ENCODE results near the gene SPTLC3.

SPTLC3 gene

DNA sequence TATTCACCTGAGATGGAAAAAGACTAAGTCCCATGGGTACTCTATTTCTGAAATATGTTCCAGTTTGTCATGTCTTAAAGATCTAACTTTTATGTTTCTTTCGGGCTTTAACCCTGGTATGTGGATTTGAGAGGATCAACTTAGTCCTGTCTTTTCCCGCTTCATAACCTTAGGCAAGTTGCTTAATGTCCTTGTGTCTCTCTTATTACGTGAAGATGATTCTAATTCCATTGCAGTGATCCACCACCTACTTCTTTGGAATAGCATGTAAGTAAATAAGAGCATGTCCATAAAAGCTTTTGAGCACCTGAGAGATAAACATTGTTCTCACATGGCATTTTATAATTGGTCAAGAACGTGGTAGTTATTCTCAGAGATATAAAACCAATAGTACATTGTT, 23.0 kb downstream of the SPTLC3 start:
- DNase-seq (ENCODE audit: low read depth in 2 of 2): no peak

DNA sequence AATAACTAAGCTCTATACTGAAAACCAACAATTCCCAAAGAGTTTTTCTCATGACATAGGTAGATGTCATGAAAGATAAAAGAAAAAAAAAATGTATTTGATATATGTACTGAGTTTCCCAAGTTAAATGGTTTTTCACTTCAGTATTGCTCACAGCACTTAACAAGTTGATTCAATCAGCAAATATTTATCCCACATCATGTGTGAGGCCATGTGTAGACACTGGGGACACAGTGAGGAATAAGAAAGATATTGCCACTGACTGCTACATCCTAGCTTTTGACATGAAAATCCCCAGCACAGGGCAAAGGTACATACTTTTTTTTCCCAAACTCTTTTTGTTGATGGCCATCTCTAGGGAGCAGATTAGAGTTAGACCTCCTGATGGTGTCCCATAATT, 25.3 kb downstream of the SPTLC3 start:
- no peak for DNase-seq (ENCODE audit: low read depth in 2 of 2)

DNA sequence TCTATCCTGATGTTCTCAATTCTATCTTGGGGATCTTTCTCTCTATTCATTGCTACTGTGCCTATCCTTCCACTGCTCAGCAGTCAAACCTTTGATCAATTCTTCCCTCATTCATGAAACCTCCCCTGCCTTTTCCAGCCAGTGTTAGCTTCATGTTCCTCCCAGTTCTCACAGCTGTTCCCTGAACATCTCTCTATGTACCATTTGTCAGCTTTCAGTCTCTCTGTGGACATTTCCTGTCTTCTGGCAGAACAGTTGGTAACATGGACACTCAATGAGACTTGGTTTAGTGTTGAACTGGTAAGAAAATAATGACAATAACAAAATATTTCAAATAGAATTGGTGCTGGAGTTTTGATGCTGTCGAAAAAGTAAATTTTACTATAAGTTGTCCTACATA, 26.2 kb downstream of the SPTLC3 start:
- no peak for DNase-seq (ENCODE audit: low read depth in 2 of 2)

DNA sequence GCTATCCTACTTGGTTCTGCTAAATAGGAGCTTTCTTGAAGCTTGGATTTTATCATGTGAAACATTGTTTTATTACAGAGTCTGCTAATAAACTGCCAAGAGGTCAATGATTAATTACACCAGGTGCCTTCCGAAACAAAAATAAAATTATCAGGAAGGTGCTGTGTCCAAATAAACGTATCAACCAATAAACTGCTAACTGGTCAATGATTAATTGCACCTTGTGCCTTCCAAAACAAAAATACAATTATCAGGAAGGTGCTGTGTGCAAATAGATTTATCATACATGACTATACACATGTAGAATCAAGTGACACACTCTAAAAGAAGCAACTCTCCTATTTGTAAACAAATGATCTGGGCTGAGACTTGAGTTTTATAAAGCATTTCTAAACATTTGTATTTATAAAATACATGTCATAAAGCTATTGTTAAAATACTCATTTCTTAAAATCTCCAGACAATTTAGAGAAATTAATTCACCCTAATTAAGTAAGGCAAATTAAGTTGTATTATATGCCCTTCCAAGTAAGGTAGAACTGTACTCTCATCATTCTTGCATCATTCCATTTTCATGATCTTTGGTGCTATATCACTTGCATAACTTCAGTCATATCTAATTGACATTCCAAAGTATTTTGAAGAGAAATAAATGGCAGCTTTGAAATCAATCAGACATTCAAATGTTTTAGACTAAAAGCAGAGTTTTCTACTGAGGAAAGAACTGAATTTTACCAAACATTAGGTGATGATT, 26.8 kb downstream of the SPTLC3 start:
- DNase-seq (ENCODE audit: low read depth in 2 of 2): no peak

DNA sequence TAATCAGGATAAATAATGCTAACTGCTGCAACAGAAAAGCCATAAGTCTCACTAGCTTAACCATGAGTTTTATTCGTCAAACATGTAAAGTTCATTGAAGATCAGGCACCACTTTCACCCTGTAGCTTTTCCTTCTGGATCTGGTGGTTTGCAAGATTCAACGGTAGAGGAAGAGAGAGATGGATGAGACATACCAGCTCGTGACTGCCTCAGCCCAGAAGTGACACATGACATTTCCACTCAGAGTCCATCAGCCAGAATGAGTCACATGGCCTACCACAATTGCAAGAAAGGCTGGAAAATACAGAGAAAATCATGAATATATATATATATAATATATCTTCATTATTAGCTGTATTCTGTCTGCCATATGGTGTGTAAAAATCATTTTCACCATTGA, 29.0 kb downstream of the SPTLC3 start:
- no peak for DNase-seq (ENCODE audit: low read depth in 2 of 2)

DNA sequence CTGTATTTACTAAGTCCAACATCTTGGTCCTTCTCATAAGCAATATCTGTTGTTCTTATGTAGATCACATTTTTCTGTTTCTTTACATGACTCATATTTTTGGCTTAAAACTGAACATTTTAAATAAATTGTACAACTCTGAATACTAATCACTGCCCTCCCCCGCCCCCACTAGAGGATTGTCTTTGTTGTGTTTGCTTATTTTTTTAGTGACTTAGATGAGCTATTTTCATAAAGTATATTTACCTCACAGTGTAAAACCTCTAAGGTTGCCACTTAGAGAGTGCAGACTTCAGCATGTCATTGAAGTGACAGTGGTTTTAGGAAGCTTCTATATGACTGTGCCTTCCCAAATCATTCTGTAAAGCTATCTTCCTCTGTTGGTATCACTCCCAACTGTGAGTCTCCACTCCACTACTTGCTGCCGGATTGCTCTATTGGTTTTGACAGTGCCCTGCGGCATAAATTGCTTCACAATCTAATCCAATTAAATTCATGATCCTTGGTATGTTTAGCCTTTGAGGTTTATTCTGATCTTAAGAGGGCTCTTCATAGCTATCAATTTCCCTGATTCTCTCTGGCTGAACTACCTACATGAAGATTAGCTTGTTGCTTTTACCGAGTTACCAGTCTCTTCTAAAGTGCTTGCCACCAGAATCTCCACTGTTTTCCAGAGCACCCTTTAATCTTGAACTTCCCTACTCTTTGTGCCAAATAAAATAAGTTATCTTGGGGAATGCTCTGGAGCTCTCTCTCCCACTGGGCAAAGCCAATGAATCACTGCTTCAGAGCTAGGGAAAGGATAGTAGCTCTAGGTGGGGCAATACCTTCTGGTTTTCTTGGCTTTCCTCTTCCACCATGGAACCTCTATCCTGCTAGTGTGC, 33.0 kb downstream of the SPTLC3 start:
- no peak for DNase-seq (ENCODE audit: low read depth in 2 of 2)

DNA sequence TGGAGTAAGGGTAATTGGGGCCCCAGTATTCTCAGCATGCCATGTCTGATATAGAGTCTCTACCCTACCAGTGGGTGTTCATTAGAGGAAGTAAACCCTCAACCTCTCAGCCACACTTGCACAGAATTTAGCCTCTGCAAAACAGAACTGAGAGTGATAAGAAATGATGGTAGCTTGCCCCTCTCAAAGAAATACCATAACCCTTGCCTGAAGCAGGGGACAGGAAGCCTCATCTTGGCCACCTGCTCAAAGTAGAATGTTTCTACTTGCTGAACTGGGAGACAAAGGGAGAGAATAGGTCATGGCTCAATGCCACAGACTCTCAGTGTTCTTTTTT, 33.7 kb downstream of the SPTLC3 start:
- DNase-seq (ENCODE audit: low read depth in 2 of 2): no peak

DNA sequence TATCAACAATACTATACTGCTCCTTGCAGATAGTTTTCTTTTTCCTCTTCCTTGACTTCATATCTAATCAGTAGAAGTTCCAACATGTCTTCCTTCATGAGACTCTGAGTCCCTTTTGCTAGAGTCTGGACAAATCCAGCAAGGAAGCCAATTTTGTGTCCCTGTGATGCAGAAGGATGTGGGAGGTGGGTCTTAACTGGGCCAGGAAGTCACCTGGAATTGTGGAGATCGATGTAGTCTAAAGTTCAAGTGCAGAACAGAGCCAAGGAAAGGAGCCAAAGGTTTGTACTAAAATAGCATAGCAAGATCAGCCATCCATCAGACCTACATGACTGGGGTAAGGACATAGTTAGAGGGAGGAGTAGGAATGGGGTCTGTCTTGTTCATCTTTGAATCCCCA, 37.6 kb downstream of the SPTLC3 start:
- no peak for DNase-seq (ENCODE audit: low read depth in 2 of 2)

DNA sequence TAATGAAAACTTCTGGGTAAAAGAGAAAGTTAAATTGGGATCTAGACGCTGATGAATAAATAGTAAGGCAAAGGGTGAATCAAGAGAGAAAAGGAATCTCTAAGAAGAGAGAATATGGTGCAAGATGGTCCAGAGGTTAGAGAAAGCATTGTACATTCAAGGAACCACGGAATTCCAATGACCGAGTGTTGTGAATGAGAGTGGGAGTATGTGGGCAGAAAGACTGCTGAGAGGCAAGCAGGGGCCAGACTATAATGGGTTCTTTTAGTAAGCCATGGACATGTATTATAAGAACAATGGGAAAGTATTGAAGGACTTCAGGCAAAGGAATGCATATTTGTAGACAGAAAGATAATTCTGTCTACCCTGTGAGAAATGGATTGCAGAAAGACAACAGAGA, 45.2 kb downstream of the SPTLC3 start:
- DNase-seq (ENCODE audit: low read depth in 2 of 2): no peak

DNA sequence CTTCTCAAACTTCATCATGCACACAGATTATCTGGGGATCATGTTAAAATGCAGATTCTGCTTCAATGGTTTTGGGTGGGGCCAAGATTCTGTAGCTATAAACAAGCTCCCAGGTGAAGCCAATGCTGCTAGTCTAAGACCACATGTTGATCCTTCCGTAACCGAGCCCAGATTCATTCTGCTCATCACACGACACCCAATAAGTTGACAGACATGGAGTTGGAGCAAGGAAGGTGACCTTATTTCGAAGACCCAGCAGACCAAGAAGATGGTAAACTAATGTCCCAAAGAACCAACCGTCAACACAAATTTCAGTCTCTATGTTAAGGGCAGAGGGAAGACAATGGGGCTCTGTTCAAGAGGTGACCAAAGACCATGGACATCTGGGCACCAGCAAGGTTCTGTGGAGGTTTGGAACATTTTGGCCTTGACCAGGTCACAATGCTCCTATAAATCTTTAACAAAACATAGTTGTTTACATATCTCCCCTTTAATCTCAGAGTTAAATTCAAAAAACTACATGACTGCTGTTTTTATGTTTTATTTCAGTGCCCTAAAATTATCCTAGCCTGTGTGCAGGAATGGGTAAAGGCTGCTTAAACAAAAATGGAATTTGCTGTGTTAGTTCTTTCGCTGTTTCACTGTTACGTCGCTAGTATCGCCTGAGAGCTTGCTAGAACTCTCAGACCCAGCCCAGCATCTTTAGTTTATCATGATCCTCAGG, 50.1 kb downstream of the SPTLC3 start:
- DNase-seq (ENCODE audit: low read depth in 2 of 2): no peak

DNA sequence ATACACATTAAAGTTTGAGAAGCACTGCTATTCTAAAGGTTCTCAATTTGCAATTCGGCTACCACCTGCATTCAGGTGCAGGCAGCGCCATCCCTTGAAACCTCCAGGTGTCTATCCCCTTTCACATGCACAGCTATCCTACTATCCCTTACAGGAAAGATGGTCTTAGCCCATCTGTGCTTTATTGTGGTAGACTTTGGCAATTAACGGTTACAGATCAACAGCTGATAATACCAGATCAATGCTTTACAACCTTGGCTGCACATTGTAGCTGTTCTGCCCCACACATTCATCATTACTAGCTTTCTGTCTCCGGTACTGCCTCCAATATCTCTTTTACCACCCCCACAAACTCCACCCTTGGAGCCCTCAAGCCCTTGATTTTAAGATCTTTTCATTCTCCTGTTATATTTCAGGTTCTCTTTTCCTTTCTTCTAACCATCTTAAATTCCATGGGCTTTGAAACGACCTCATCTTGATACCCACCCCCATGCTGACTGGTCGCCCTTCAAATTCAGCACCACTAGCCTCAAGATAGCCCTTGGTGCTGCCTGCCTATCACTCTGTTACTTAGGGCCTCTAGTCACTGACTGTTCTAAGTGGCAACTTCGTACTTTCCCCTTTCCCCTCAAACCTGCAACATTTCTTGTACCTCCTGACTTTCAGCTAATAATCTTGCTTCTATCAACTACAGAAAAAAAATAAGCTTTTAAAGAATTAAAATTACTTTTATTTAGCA, 50.8 kb downstream of the SPTLC3 start:
- DNase-seq (ENCODE audit: low read depth in 2 of 2): no peak

DNA sequence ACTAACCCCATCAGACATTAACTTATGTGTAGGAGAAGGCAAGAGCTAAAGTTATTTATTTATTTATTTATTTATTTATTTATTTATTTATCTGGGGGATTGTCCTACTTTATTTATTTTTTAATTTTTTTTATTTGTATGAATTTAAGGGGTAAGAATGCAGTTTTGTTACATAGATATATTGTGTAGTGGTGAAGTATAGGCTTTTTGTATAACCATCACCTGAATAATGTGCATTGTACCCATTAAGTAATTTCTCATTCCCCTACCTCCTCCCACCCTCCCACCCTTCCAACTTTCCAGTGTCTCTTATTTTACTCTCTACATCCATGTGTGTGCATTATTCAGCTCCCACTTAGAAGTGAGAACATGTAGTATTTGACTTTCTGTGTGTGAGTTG, 51.6 kb downstream of the SPTLC3 start:
- no peak for DNase-seq (ENCODE audit: low read depth in 2 of 2)

DNA sequence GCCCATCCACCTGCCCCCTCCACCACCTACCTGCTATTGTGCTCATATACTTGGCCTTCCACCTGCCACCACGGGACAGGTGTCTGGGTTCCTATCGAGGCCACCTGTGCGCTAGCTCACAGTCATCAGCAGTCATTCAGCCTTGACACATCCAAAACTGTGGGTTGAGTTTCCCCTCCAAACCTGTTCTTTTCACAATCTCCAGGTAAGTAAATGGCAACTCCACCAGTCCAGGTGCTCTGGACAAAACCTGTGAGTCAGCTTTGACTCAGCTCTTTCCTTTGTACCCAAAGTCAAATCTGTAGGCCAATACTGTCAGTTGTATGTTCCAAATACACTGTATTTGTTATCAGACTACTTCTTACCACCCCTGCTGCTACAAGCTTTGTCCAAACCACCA, 52.6 kb downstream of the SPTLC3 start:
- DNase-seq (ENCODE audit: low read depth in 2 of 2): no peak

DNA sequence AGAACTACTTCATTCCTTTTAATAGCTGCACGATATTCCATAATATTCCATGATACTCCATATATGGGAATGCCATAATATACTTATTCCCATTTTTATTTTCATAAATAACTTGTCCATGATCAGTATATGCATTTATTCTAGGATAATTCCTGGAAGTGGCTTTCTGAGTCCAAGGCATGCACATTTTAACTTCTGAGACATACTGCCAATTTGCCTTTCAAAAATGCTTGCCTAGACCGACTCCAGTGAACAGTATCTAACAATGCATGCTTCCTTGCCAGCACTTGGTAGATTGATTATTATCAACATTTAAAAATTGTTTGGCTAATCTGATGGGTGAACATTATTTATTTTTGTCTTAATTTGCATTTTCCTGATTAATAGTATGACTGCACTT, 54.0 kb downstream of the SPTLC3 start:
- no peak for DNase-seq (ENCODE audit: low read depth in 2 of 2)

DNA sequence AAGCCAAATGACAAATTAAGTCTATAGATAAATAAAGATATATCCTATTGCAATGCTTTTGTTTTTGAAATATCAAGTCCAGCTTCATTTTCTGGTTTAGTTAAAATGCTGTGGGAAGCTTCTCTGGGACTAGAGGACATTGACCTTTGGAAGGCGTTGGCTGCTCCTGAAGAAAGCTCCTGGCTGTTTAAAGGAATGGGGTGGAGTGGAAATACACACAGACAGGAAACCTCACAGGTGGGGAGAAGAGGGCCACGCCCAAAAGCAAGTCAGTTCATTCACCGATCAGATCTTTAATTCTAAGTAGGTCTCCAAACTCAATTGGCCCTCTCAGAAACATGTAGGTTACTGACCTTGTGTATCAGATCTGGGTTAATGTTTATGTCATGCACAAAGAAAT, 59.6 kb downstream of the SPTLC3 start:
- DNase-seq (ENCODE audit: low read depth in 2 of 2): no peak

DNA sequence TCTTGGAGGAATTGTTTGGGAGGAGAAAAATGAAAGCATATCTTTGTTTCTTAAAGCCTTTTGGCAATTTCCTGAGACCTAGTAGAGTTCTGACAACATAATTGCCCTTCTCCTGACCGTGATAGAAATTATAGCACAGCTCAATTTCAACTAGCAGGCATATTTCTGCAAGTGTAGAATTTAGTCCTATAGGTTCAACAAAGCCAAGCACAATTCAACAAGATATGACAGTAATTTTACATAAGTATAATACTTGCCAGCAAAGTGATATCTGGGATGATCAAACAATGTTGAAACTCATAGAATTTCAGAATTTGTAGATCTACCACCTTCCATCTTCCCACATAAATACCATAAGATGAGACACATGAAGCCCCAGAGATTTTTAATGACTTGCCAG, 73.1 kb downstream of the SPTLC3 start:
- no peak for DNase-seq (ENCODE audit: low read depth in 2 of 2)

DNA sequence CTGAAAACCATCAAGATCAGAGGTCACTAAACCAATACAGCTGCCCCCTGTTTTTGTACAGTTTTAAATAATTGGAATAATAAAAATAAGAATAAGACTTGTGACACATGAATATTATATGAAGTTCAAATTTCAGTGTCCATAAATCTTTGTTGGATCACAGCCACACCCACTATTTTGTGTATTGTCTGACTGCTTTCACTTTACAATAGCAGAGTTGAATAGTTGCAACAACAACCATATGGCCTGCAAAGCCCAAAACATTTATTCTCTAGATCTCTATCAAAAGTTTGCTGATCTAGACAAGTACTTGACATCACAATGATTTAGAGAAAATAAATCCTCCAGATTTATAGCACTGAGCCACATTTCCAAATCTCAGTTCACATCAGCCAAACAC, 73.6 kb downstream of the SPTLC3 start:
- DNase-seq (ENCODE audit: low read depth in 2 of 2): no peak

DNA sequence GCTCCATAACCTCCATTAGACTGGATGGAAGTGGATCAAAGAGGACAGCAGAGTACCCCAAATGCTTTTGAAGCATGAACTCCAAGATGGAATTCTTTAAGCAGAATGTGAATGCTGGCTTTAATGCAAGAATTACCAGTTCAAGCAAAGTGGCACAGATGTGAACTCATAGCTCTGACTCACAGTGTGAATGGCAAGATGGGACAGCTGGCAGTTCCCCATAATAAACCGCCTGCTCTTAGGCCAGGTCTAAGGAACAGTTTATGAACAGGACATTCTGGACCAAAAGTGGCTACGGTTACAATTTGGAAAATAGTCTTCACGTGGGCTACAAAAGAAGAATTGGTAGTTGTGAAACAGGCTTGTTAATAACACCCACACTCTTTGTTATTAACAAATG, 76.5 kb downstream of the SPTLC3 start:
- DNase-seq (ENCODE audit: low read depth in 2 of 2): no peak

DNA sequence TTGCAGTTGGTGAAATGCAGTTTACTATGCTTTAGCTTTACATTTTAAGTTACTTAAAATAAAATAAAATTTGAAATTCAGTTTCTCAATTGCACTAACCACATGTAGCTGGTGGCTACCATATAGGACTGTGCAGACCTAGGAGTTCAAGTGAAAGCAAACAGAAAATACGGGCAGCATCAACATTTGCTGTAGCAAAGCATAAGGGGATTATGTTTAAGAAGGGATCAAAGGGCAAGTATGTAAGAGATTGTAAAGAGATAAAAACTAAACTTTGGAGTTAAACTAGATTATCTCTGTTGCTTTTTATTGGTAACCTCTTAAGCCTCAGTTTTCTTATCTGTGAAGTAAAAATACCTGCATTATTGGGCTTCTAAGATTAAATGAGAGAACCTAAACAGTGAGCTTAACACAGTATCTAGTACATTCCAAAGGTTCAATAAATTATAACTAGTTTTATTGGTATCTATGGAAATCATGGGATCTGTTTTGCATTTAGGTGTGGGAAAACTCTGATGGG, 81.2 kb downstream of the SPTLC3 start:
- DNase-seq (ENCODE audit: low read depth in 2 of 2): no peak

DNA sequence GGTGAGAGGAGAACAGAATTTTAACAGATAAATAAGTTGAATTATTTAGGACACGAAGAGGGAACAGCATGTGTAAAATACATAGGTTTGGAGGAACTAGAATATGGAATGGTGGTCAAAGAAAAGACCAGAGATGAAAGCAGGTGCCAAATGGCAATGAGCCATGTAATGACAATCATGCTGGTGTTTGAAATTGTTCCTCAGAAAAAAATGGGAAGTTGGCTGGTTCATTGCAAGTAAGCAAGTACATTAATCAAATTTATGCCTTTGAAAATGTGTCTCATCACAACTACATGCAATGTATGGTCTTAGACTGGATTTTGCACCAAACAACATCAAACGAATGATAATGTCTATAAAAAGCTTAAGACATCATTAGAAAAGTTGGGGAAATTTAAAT, 83.3 kb downstream of the SPTLC3 start:
- DNase-seq (ENCODE audit: low read depth in 2 of 2): no peak

DNA sequence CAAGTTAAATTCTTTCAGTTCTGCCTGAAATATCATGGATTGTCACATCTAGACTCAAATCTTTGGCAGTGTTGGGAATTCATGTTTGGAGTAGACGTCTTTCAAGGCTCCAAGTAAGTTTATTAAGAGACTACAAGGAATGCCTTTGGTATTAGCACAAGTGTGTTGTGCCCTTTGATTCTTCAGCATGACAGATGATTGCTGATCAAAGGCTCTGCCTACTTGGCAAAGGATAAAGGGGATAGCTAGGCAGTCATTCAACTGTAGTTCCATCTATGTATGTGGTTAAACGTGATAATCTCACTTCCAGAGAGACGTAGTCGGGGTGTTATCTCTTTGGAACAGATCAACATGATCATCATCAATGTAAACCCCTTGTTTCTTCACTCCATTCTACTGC, 86.2 kb downstream of the SPTLC3 start:
- no peak for DNase-seq (ENCODE audit: low read depth in 2 of 2)

Measured in stimulated activated CD4-positive, alpha-beta T cell treated with anti-CD3 and anti-CD28 coated beads, Interleukin-1b, Interleukin-23, amount 100 ng/mL, for 4 hours (primary cell).